Mesodermal cell (in vitro differentiated cells): ENCODE measurements around the gene ZCCHC24.
A peak's percentile ranks its signal among the peaks of the same experiment; 100 is the strongest.

ENCODE experiments used
- H3K27ac ChIP-seq: 2 replicates; pipeline ENCODE4 v1.7.0; 2013; ENCODE audit warnings: mild to moderate bottlenecking, low read depth, low read length, moderate library complexity; ENCODE audit not compliant: severe bottlenecking
- H3K36me3 ChIP-seq: 2 replicates; pipeline ENCODE4 v1.7.1; 2013; ENCODE audit warnings: mild to moderate bottlenecking, low read length, moderate library complexity; ENCODE audit not compliant: control insufficient read depth, insufficient read depth
- H3K4me1 ChIP-seq: one replicate; pipeline ENCODE4 v1.7.1; 2013; ENCODE audit warnings: mild to moderate bottlenecking, low read length; ENCODE audit not compliant: insufficient read depth, control insufficient read depth, poor library complexity, severe bottlenecking
- H3K4me3 ChIP-seq: 2 replicates; pipeline ENCODE4 v1.7.0; 2013; ENCODE audit warnings: low read length, control low read depth, mild to moderate bottlenecking; ENCODE audit not compliant: insufficient read depth, poor library complexity, severe bottlenecking; ENCODE audit errors: extremely low read depth
- H3K9me3 ChIP-seq: 2 replicates; pipeline ENCODE4 v1.7.1; 2013; ENCODE audit warnings: mild to moderate bottlenecking, low read length, moderate library complexity; ENCODE audit not compliant: control insufficient read depth
- whole genome bisulfite sequencing, 2 experiments: methylation state at CpG; one replicate each; pipeline ENCODE4 v1.1.5; 2013; ENCODE audit warnings: missing lambda C conversion rate in 2 of 2; ENCODE audit not compliant: insufficient coverage in 2 of 2; 5-methylcytosine and 5-hydroxymethylcytosine counted together

Gene ZCCHC24

DNA sequence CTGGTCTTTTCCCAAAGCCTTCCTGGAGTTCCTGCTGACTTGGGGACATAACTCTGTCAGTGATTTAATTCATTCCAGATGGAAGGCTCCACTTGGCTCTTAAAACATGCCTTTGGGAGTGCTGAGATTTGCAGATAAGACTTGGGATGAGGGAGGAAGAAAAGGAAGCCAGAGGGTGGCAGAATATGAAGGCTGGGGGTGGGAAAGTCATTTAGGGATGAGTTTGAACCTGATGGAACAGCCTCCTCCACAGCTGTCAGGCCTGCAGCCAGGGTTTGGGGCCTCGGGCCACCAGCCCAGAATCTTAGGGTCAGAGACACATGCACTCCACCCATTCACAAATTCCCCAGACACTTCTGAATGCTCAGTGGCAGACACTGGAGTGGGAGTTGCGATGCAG is 38.5 kb upstream of the ZCCHC24 start:
- H3K27ac ChIP-seq = peak overlapping the region; percentile 32
- no peaks in the 10 kb centered on the region for H3K36me3 ChIP-seq
- H3K4me1 ChIP-seq = peaks cover 33% of the 10 kb centered on the region
- no peak overlapping the region for H3K4me3 ChIP-seq
- no peaks in the 10 kb centered on the region for H3K9me3 ChIP-seq
- WGBS, 2 experiments = 60 to 100% methylated on average over 1 of the region's 2 CpGs

DNA sequence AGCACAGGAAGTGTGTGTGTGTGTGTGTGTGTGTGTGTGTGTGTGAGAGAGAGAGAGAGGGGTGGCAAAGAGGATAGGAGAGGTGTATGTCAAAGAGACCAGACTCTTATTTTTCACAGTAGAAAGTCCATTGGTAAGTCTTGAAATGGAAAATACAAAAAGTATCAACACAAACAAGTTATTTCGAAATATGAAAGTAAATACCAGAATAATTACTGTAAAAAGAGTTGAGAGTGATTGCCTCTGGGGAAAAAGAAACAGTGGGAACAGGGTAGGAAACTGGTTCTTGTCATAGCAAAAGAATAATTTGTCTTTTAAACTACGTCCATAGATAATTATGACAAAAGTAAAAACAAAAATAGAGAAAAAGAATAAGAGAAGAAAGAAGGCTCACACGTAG is 37.9 kb upstream of the ZCCHC24 start:
- Histone ChIP-seq H3K9me3 (no peaks in the 10 kb centered on the region), H3K4me1 (peaks cover 27% of the 10 kb centered on the region), H3K27ac (no peak overlapping the region), H3K4me3 (no peak overlapping the region), H3K36me3 (no peaks in the 10 kb centered on the region)
- WGBS, 2 experiments = no CpG with 5 or more reads among the region's 3 CpGs

DNA sequence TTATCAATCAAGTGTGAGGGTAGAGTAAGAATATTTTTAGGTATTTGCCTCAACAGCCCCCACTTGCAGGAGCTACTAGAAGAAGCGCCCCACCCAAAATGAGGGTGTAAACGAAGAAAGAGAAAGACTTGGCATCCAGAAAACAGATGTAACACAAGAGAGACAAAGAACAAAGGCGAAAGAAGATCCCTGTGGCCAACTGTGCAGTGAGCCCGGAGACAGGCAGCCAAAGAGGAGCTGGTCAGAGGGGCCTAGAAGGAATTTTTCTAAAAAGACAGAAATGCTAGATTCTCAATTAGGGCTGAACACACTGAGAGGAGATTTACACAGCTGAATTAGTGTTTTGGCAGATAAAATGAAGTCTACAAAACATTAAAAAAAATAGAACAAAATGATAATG is 37.3 kb upstream of the ZCCHC24 start:
- peak overlapping the region; percentile 17 for H3K27ac ChIP-seq
- no peaks in the 10 kb centered on the region for H3K9me3 ChIP-seq
- H3K4me1 ChIP-seq = peaks cover 21% of the 10 kb centered on the region
- H3K36me3 ChIP-seq = no peaks in the 10 kb centered on the region
- WGBS, 2 experiments = 70 to 85% methylated on average over 2 to 3 of the region's 4 CpGs
- no peak overlapping the region for H3K4me3 ChIP-seq

DNA sequence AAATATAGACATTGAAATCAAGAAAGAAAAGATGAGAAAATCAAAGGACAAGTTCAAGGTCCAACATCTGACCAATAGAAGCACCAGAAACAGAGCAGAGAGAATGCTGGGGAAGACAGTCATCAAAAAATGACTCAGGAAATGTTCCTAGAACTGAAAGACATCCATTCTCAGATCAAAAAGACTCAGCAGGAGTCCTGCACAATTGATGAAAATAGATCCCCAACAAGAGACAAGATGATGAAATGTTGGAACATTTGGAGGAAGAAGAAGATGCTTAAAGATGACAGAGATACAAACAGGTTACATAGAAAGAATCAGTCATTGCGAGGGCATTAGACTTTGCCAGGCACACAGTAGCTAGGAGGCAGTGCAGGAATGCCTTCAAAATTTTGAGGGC is 36.9 kb upstream of the ZCCHC24 start:
- H3K36me3 ChIP-seq = no peaks in the 10 kb centered on the region
- H3K9me3 ChIP-seq = no peaks in the 10 kb centered on the region
- H3K4me1 ChIP-seq = peaks cover 17% of the 10 kb centered on the region
- no CpG with 5 or more reads among the region's 1 CpG for WGBS, 2 experiments
- peak overlapping the region; percentile 17 for H3K27ac ChIP-seq
- no peak overlapping the region for H3K4me3 ChIP-seq

DNA sequence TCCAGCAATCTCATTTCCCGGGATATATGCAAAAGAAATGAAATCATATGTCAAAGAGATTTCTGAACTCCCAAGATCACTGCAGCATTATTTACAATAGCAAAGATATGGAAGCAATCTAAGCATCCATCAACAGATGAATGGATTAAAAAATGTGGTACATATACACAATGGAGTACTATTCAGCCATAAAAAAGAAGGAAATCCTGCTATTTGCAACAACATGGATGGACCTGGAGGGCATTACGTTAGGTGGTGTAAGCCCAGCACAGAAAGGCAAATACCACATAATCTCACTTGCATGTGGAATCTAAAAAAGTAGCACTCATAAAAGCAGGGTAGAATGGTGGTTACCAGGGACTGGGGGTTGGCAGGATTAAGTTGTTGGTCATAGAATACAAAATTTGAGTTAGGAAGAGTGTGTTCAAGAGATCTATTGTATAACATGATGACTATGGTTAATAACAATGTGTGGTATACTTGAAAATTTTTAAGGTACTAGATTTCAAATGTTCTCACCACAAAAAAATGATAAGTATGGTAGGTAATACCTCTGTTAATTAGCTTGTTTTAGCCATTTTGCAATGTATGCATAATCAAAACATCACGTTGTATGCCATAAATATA is 34.0 kb upstream of the ZCCHC24 start:
- Histone ChIP-seq H3K4me3 (no peak overlapping the region), H3K9me3 (no peaks in the 10 kb centered on the region), H3K4me1 (peaks cover 16% of the 10 kb centered on the region), H3K27ac (no peak overlapping the region), H3K36me3 (no peaks in the 10 kb centered on the region)
- WGBS, 2 experiments = no CpG with 5 or more reads among the region's 3 CpGs

DNA sequence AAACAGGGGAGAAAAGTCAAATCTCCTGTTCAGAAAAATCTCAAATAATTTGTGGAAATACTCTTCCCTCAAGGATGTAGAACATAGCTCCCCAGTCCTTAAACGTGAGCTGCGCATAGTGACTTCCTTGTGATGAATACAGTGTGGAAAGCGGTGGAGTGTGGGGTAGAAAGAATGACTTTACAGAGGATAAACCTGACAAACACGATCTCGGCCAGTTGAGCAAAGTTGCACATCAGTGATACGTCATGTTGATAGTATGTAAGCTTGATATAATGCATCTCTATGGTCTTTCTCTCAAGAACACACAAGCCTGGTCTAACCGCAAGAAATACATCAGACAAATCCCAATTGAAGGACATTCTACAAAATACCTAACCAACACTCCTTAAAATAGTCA is 32.0 kb upstream of the ZCCHC24 start:
- 82 to 96% methylated on average over 3 to 6 of the region's 7 CpGs for WGBS, 2 experiments
- no peaks in the 10 kb centered on the region for H3K9me3 ChIP-seq
- no peaks in the 10 kb centered on the region for H3K4me1 ChIP-seq
- no peak overlapping the region for H3K27ac ChIP-seq
- no peak overlapping the region for H3K4me3 ChIP-seq
- no peaks in the 10 kb centered on the region for H3K36me3 ChIP-seq

DNA sequence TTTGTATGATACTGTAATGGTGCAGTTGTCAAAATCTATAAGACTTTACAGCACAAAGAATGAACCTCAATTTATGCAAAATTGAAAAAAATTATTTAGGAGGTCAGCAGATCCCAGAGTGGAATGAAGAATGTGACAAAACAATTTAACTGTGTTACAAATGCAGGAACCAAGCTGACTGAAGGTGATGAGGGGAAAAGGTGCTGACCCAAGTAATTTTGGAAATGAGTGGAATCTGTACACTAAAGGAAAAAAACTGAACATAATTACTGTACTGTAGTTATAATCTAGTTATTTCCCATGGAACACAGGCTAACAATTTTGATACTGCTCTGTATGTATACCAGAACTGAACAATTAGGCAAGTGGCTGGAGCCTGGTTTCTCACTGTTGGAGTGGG is 31.2 kb upstream of the ZCCHC24 start:
- no peaks in the 10 kb centered on the region for H3K36me3 ChIP-seq
- H3K27ac ChIP-seq = no peak overlapping the region
- no peak overlapping the region for H3K4me3 ChIP-seq
- H3K4me1 ChIP-seq = no peaks in the 10 kb centered on the region
- H3K9me3 ChIP-seq = no peaks in the 10 kb centered on the region

DNA sequence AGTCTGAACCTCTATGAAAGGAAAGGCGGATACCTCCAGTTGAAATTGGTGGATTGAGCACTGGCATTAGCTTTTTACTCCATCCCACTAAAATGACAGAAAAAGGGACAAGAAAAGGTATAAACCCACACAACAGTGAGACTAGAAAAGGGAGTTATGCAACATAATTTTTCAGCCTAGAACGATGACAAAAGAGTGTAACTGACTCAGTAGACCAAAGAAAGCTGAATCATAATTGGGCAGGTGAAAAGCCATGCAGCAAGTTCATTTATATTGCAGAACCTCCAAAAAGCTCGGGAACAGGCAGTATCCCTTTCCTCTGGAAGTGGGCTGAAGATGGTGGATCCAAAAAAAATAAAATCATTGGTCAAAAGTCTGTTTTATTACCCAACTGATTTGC is 30.5 kb upstream of the ZCCHC24 start:
- H3K4me3 ChIP-seq = no peak overlapping the region

DNA sequence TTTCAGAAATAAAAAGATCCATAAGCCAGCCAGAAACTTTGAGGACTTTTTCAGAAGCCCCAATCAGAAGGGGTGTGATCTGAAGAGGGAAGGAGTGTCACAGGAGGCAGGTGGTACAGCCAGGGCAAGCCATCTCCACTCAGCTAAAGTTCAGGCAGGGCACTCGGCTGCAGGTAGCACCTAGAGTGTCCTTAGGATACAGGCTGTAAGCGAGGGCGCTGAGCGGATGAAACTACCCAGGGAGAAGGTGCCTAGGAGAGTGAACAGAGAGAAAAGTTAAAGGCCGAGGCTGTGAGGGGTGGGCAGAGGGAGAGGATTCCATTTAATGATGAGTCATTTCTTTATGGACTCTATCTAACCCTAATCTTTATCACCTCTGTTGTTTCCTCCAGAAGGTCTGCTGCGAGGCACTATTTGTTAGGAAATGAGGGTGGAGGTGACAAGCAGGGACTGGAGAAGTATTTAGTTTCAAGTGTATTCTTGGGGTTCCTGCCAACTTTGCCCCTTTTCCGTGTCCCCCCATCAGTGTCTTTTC is 29.8 kb upstream of the ZCCHC24 start:
- Histone ChIP-seq H3K4me1 (no peaks in the 10 kb centered on the region), H3K36me3 (no peaks in the 10 kb centered on the region), H3K4me3 (no peak overlapping the region), H3K27ac (no peak overlapping the region), H3K9me3 (no peaks in the 10 kb centered on the region)
- 98 to 100% methylated on average over 4 of the region's 7 CpGs for WGBS, 2 experiments

More for the DNA sequence above, 30.5 kb upstream of the ZCCHC24 start:
- 67 to 92% methylated on average over 1 to 2 of the region's 3 CpGs for WGBS, 2 experiments
- no peaks in the 10 kb centered on the region for H3K4me1 ChIP-seq
- no peaks in the 10 kb centered on the region for H3K9me3 ChIP-seq
- no peak overlapping the region for H3K27ac ChIP-seq
- H3K36me3 ChIP-seq = no peaks in the 10 kb centered on the region

DNA sequence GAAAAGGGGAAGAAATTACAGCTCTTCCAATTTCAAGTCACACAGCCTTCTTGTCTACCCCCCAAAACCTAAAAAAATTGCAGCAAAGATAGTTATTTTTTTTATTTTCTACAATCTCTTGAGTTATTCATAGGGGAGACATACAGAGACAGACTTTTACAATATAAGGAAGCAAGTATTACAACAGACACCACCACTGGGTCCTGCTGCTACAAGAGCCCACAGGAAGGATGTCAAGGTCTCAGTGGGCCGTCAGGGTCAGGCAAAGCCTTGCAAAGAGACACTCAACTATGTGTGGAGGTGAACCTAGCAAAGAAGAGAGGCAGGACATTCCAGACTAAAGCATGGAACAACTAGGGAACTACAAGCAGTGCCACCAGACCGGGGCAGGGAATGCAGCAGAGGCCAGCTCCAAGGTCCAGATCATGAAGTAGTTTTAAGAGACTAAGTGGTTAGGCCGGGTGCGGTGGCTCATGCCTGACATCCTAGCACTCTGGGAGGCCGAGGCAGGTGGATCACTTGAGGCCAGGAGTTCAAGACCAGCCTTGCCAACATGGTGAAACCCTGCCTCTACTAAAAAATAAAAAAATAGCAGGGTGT is 28.2 kb upstream of the ZCCHC24 start:
- WGBS, 2 experiments = 91 to 100% methylated on average over 5 of the region's 5 CpGs
- Histone ChIP-seq H3K36me3 (no peaks in the 10 kb centered on the region), H3K4me3 (no peak overlapping the region), H3K4me1 (no peaks in the 10 kb centered on the region), H3K9me3 (no peaks in the 10 kb centered on the region), H3K27ac (no peak overlapping the region)

DNA sequence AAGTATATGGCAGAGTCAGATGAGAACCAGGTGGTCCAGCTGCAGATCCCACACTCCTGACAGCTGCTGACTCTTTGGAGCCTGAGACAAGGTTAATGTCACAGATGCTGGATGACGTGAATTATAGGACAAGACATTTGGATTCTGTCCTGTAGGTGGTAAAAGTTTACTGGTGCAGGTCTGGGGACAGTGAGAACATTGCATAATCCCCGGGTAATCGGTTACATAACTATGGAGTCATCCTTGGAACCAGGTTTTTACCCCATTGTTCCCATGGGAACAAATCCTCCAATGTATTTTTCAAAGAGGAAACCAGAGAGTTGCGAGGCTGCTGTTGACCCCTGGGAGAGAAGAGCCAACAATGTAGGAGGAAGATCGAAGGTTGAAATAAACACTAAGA is 27.5 kb upstream of the ZCCHC24 start:
- H3K27ac ChIP-seq = no peak overlapping the region
- no peaks in the 10 kb centered on the region for H3K36me3 ChIP-seq
- H3K9me3 ChIP-seq = no peaks in the 10 kb centered on the region
- no peaks in the 10 kb centered on the region for H3K4me1 ChIP-seq
- H3K4me3 ChIP-seq = no peak overlapping the region
- 90 to 98% methylated on average over 2 to 5 of the region's 5 CpGs for WGBS, 2 experiments
